Activated CD8-positive, alpha-beta memory T cell treated with anti-CD3 and anti-CD28 coated beads, Interleukin-2, amount 50 U/mL, for 1 hour (primary cell): ENCODE data around the gene FFAR2.

Source experiments
- DNase-seq: peaks from one replicate; pipeline ENCODE4 v3.0.0-alpha.2; 2020; ENCODE audit errors: extremely low read depth

The FFAR2 gene

DNA sequence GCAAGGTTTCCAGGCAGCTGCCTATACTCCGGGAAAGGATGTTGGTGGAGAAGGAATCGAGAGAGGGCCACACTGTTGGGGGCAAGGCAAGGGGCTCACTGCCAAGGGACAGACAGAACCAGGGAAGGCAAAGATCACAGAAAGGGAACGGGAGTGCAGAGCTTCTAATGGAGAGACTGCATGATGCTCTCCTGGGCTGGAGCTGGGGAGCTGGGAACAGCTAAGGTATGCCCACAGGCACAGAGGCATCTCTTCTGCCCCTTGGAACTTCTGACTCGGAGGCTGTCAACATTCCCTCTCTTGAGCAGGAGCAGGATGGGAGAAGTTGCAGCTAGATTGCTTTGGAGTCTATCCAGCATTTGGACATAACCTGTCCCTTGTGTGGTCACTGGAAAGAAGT is 22.4 kb upstream of the FFAR2 start:
- DNase-seq: no peak

GRCh38 chr19:35427187-35427586 is 20.9 kb upstream of the FFAR2 start:
- no peak for DNase-seq

GRCh38 chr19:35429698-35430408 is 18.2 kb upstream of the FFAR2 start:
- no peak for DNase-seq

DNA sequence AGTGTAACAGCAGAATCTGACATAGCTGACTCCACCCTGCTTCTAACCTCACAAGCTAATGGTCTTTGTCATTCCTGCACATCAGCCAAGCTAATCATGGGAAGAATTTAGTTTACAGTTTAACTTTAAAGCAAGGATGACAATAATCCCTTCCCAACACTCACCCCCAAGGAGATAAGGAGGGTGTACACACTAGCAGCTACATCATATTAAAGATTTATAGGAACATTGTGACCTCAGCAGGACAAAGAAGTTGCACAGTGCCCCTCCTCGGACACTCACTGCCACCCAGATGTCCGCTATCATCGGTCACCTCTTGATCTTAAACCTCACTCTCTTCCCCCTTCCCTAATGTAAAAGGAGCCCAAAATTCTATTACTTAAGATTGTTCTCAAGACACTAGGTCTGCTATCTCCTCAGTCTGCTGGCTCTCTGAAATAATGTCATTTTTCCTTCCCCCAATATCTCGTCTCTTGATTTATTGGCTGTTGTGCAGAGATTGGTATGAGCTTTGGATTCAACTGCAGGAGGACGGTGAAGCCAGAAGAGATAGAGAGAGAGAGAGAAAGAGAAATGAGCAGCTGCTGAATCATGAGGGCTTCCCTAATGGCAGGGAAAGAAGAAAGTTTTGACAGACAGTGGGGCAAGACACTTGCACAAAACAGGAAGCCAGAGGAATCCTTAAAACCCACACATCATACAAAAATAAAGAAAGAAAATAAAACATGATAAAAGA is 17.5 kb upstream of the FFAR2 start:
- no peak for DNase-seq

- DNase-seq: no peak
Measured at GRCh38 chr19:35431145-35431807, 16.8 kb upstream of the FFAR2 start.

- DNase-seq: no peak
Measured at GRCh38 chr19:35432911-35433310, 15.1 kb upstream of the FFAR2 start.

- no peak for DNase-seq
Measured at GRCh38 chr19:35433448-35433847, 14.6 kb upstream of the FFAR2 start.

DNA sequence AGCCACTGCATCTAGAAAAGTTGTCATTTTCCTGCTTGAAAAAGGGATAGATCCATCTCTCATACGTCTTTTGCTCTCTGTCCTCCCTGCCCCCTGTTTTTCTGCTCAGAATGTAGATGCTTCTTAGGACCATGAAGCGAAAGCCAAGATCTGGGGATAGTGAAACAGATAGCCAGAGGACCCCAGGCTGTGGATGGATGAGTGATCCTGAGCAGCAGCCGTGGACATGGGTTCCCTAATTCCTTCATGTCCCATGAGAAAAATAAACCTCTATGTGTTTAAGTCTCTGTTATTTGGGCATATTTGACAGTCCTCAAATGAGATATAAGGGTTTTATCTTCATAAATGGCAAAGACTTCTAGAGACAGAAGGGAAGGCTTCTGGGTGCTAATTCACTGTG is 12.2 kb upstream of the FFAR2 start:
- no peak for DNase-seq

GRCh38 chr19:35436477-35437405 is 11.3 kb upstream of the FFAR2 start:
- DNase-seq: no peak

DNA sequence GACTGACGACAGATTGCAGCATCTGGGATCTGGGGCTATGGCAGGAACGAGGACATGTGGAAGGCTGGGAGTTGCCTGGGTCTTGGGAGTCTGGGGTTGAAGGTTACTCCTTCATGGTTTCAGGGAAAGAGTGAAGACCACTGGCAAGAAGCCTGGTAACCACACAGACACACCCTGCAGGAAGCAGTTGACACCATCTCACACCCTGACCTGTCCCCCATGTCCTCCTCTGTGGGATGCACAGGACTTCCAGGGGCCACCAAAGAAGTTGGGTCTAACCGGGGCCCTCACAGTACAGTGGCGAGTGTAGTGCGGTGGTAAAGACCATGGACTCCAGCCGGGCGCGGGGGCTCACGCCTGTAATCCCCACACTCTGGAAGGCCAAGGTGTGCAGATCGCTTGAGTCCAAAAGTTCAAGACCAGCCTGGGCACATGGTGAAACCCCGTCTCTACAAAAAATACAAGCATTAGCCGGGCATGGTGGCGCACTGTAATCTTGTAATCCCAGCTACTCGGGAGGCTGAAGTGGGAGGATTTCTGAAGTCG is 10.6 kb upstream of the FFAR2 start:
- DNase-seq: no peak

DNA sequence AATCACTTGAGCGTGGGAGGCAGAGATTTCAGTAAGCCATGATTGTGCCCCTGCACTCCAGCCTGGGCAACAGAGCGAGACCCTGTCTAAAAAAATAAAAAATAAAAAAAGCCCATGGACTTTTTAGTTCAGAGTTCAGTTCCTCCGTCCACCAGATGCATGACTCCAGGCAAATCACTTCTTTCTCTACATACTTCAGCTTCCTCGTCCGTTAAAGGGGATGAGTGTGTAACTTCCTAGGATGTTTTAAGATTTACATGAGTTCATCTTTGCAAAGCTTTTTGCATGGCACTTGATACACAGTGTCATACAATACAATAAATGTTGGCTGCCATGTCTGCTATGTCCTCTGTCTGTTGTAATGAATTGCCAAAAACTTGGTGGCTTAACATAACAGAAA is 10.0 kb upstream of the FFAR2 start:
- no peak for DNase-seq

- no peak for DNase-seq
Measured at GRCh38 chr19:35438527-35438926, 9.5 kb upstream of the FFAR2 start.

DNA sequence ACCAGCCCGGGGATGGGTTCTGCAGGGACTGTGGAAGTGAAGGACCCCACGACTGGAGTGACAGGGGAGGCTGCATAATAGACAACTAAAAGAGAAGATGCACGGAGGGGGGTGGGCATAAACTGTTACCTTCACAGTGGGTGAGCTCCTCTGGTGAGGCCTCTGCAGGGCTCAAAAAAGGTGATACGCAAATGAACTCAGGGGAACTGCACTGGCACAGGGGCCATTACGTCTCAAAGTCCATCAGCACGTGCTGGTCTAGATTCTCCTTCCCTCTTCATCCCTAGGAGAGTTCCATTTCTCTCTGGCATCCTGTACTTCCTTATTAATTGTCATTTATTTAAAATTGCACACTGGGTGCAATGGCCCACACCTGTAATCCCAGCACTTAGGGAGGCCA is 8.1 kb upstream of the FFAR2 start:
- DNase-seq: no peak

DNA sequence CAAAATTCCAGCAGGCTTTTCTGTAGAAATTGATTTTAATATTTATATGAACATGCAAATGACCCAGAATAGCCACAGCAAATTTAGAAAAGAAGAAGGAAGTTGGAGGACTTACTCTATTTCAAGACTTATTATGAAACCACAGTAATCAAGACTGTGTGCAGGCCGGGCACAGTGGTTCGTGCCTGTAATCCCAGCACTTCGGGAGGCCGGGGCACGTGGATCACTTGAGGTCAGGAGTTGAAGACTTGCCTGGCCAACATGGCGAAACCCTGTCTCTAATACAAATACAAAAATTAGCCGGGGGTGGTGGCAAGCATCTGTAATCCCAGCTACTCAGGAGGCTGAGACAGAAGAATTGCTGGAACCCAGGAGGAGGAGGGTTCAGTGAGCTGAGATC is 6.0 kb upstream of the FFAR2 start:
- DNase-seq: no peak

DNA sequence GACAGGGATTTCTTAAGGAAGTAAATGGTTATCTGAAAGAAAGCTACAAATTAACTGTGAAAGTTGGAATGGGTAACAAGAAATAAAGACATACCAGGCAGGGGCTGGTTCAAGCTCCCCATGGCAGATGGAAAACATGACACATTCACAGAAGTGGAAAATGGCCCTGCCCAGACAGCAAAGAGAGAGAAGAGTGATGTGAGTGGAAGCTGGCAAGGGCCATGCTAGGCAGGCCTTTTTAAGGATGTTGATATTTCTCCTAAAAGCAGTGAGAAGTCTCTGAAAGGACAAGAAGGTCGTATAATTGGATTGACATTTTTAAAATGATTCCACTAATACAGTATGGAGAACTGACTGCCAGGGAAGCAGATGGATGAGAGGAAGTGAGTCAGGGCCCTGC is 3.3 kb upstream of the FFAR2 start:
- no peak for DNase-seq

GRCh38 chr19:35445826-35446593 is 2.0 kb upstream of the FFAR2 start:
- no peak for DNase-seq

DNA sequence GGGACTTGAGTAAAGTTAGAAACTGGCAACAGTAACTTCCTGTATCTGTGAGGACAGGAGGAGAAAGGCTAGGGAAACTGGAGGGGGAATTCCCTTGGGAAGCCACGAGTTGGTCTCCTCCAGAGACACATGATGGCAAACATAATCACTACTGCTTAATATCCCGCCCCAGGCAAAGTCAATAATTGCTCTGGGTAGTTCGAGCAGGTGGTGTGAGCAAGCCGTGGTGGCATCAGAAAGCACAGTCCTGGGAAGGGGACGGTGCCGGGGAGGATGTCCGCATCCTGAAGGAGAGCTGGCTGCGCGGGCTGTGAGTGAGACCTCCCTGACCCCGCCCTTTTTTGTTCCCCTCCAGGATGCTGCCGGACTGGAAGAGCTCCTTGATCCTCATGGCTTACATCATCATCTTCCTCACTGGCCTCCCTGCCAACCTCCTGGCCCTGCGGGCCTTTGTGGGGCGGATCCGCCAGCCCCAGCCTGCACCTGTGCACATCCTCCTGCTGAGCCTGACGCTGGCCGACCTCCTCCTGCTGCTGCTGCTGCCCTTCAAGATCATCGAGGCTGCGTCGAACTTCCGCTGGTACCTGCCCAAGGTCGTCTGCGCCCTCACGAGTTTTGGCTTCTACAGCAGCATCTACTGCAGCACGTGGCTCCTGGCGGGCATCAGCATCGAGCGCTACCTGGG is 1.4 kb downstream of the FFAR2 start:
- no peak for DNase-seq

DNA sequence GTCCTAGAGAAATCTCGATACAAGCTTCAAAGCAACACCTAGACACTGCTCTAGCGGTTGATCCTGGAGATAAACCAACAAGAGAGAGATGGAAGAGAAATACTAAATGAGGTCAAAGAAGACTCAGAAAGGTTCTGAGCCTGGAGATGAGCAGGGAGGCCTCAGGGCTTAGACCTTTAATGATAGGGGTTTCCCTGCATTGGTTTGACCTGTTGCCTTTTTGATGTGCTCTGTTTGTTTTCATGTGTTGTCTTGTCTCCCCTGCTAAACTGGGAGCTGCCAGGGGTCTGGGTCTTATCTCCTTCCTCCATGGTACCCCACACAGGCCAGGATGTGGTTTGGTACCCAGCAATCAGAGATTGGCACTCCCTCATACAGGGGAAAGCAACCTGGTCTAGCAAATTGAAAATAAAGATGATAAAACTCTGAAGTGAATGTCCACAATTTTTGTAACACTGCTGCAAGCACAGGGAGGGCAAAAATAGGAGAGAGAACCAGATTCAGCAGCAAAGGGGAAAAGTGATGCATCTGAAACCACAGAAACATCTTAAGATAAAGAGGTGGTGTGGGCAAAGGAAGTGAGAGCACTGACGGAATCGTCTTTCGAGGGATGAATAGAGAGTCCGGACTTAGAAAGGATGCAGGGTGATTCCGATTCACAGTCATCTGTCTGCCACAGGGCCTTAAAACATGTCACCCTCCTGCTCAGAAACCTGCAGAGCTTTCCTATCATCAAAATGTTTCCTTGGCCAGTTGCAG is 3.5 kb downstream of the FFAR2 start:
- DNase-seq: no peak

DNA sequence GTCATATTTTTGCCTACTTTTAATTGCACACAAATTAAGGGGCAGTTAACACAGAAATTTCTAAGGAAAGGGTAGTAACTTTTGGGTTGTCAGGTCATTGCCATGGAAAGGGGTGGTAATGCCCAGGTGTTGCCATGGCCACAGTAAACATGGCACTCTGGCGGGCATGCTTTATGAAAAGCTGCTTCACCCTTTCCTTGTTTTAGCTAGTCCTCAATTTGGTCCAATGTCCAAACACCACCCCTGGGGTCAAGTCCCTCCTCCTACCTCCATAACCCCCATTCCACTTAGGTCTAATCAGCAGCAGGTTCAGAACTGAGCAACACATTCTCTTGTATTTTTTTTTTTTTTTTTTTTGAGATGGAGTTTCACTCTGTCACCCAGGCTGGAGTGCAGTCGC is 6.6 kb downstream of the FFAR2 start:
- no peak for DNase-seq
